Transverse colon (tissue), 4 donors: ENCODE measurements around the gene SLC25A41.

Experiments used
- CTCF ChIP-seq, 5 experiments: fragments of 200-600 bp in 3 of 5; fragments of 450-650 bp in 2 of 5; sonication (generic) in 3 of 5; IDR thresholded peaks; 1 replicate in 2 of 5; 2 replicates in 3 of 5; pipeline ENCODE4 v1.5.1; 2016 to 2017; ENCODE audit warnings: antibody characterized with exemption in 5 of 5, inconsistent platforms in 3 of 5, mild to moderate bottlenecking in 2 of 5, moderate library complexity in 1 of 5
- EP300 ChIP-seq: sonication (generic); formaldehyde crosslinking; IDR thresholded peaks from one replicate; pipeline ENCODE4 v1.6.1; 2017; ENCODE audit warnings: antibody characterized with exemption, low read depth
- POLR2A ChIP-seq: fragments of 450-650 bp; IDR thresholded peaks from one replicate; pipeline ENCODE4 v1.6.1; 2016; ENCODE audit warnings: antibody characterized with exemption, mild to moderate bottlenecking, moderate library complexity
- POLR2AphosphoS5 ChIP-seq, 3 donors: sonication (generic); formaldehyde crosslinking; IDR thresholded peaks; one replicate each; pipeline ENCODE4 v1.6.1; 2016; ENCODE audit warnings: antibody characterized with exemption in 3 of 3

GRCh38 chr19:6412061-6412446 is 21.5 kb downstream of the SLC25A41 start:
- TF ChIP-seq CTCF (IDR thresholded peaks at IDR 0.05) (no peak), POLR2AphosphoS5 (IDR thresholded peaks at IDR 0.05) (no peak), POLR2A (no peak), EP300 (no peak)
